A673 (cell line): ENCODE measurements around the gene ZMAT5. TPM values are rescaled to one million over a fixed set of nuclear protein-coding genes. Genes with fewer than 3 reads are reported as not detected.

Source experiments
- BruUV-seq: library from RNA; stranded (reverse); fragments of 400-500 nt; replicated peaks from 2 replicates; lab custom pipeline; 2021; lab: Mats Ljungman, UMichigan
- CTCF ChIA-PET: fragments of 300-600 bp; sonication (Branson Sonifier 250); formaldehyde crosslinking; loops from one replicate; lab custom pipeline; 2022; ENCODE audit warnings: antibody characterized with exemption; lab: Charles Lee
- POLR2A ChIA-PET: fragments of 300-600 bp; sonication (Branson Sonifier 250); formaldehyde crosslinking; loops from one replicate; lab custom pipeline; 2022; ENCODE audit warnings: antibody characterized with exemption; ENCODE audit not compliant: low non-redundant PET; lab: Charles Lee
- DNase-seq: peaks from one replicate; pipeline ENCODE4 v3.0.0-alpha.2; 2015; ENCODE audit warnings: low spot score
- H3K27ac ChIP-seq: fragments of 200-600 bp; sonication (generic); 2 replicates; pipeline ENCODE4 v1.5.1; 2016; ENCODE audit warnings: mixed run types, low read depth, mild to moderate bottlenecking, mixed read lengths, antibody characterized with exemption, low read length; ENCODE audit not compliant: poor library complexity, severe bottlenecking
- H3K27me3 ChIP-seq: fragments of 200-600 bp; sonication (generic); replicated peaks from 2 replicates; pipeline ENCODE4 v1.6.1; 2017; ENCODE audit warnings: mixed run types, low read depth, mild to moderate bottlenecking, mixed read lengths, antibody characterized with exemption, low read length; ENCODE audit not compliant: insufficient read depth, poor library complexity
- H3K36me3 ChIP-seq: fragments of 200-600 bp; sonication (generic); 2 replicates; pipeline ENCODE4 v1.6.1; 2016; ENCODE audit warnings: mixed run types, mild to moderate bottlenecking, mixed read lengths, antibody characterized with exemption, low read length; ENCODE audit not compliant: insufficient read depth, poor library complexity, severe bottlenecking
- H3K4me1 ChIP-seq: fragments of 200-600 bp; sonication (generic); 2 replicates; pipeline ENCODE4 v1.6.1; 2017; ENCODE audit warnings: mixed run types, mild to moderate bottlenecking, mixed read lengths, antibody characterized with exemption, low read length; ENCODE audit not compliant: insufficient read depth, poor library complexity, severe bottlenecking
- H3K4me3 ChIP-seq: fragments of 200-600 bp; sonication (generic); 2 replicates; pipeline ENCODE4 v1.5.1; 2016; ENCODE audit warnings: low read depth, mixed run types, mild to moderate bottlenecking, mixed read lengths, low read length; ENCODE audit not compliant: poor library complexity, severe bottlenecking
- H3K9me3 ChIP-seq: fragments of 200-600 bp; sonication (generic); 2 replicates; pipeline ENCODE4 v1.6.1; 2016; ENCODE audit warnings: mixed run types, low read depth, mild to moderate bottlenecking, mixed read lengths, antibody characterized with exemption, low read length; ENCODE audit not compliant: poor library complexity, severe bottlenecking
- CTCF ChIP-seq: fragments of 300-800, 200-600 bp; sonication (generic); conservative IDR thresholded peaks from 2 replicates; pipeline ENCODE4 v1.5.1; 2017; ENCODE audit warnings: low read depth, mild to moderate bottlenecking, antibody characterized with exemption, low read length, moderate library complexity, mixed read lengths
- EZH2 ChIP-seq: fragments of 200-600 bp; sonication (generic); IDR thresholded peaks from 2 replicates; pipeline ENCODE4 v1.6.1; 2017; ENCODE audit warnings: borderline replicate concordance, low read depth, mild to moderate bottlenecking, mixed read lengths, antibody characterized with exemption, low read length; ENCODE audit not compliant: poor library complexity, severe bottlenecking
- intact Hi-C: fragments of 100-400 bp; cut with micrococcal nuclease; formaldehyde crosslinking; loops from one replicate; pipeline ENCODE4 v1.10.0; 2022; ENCODE audit not compliant: unreplicated experiment
- total RNA-seq: library from RNA; stranded (reverse); gene quantifications from 2 replicates; pipeline ENCODE4 v1.2.3, GENCODE V29; 2021

The ZMAT5 gene
- total RNA-seq, 1 experiment from 2014 or later = 19.8 TPM

- H3K4me1 ChIP-seq = no peaks in the 10 kb centered on the region
- H3K4me3 ChIP-seq = no peak overlapping the region
- peaks cover 43% of the 10 kb centered on the region for H3K36me3 ChIP-seq
- TF ChIP-seq EZH2 (no peak), CTCF (no peak)
- intact Hi-C loops = no loop called here
- no TSS peak for BruUV-seq
- no peak overlapping the region for H3K27ac ChIP-seq
- DNase-seq = no peak
- H3K27me3 ChIP-seq = no peaks in the 10 kb centered on the region
- POLR2A ChIA-PET = no interaction called here
- CTCF ChIA-PET = no interaction called here
- no peaks in the 10 kb centered on the region for H3K9me3 ChIP-seq
These were observed 39.4 kb upstream of the ZMAT5 start for GRCh38 chr22:29806196-29806595.

GRCh38 chr22:29804985-29805384 is 38.2 kb upstream of the ZMAT5 start:
- no peak overlapping the region for H3K27ac ChIP-seq
- no peak for TF ChIP-seq CTCF
- no peak for TF ChIP-seq EZH2
- ChIA-PET POLR2A (interaction anchor here (0.6 kb wide), 1 partner anchor 81 kb away, joined by 3 read pairs; no protein-coding TSS in a partner anchor), CTCF (no interaction called here)
- peaks cover 50% of the 10 kb centered on the region for H3K36me3 ChIP-seq
- BruUV-seq = no TSS peak
- H3K27me3 ChIP-seq = no peaks in the 10 kb centered on the region
- intact Hi-C loops = no loop called here
- no peaks in the 10 kb centered on the region for H3K4me1 ChIP-seq
- no peak overlapping the region for H3K4me3 ChIP-seq
- H3K9me3 ChIP-seq = no peaks in the 10 kb centered on the region
- no peak for DNase-seq

- ChIA-PET POLR2A (no interaction called here), CTCF (no interaction called here)
- no peak for TF ChIP-seq EZH2
- no peak for TF ChIP-seq CTCF
- Histone ChIP-seq H3K36me3 (peaks cover 54% of the 10 kb centered on the region), H3K4me3 (no peak overlapping the region), H3K27me3 (no peaks in the 10 kb centered on the region), H3K27ac (no peak overlapping the region), H3K9me3 (no peaks in the 10 kb centered on the region), H3K4me1 (no peaks in the 10 kb centered on the region)
- BruUV-seq = no TSS peak
- intact Hi-C loops = no loop called here
- no peak for DNase-seq
These were observed 36.4 kb upstream of the ZMAT5 start for GRCh38 chr22:29803190-29803589.
